ENCODE results near the gene RBM17. TPM values are rescaled to one million over a fixed set of nuclear protein-coding genes. Genes with fewer than 3 reads are reported as not detected.
A peak's percentile ranks its signal among the peaks of the same experiment; 100 is the strongest.

RBM17 gene
- total RNA-seq, 1 experiment from 2014 or later, result 124 TPM

- no peak overlapping the region for H3K18ac ChIP-seq (ENCODE audit: insufficient read length, low read depth, low read length)
- no peak overlapping the region for H3K27ac ChIP-seq (ENCODE audit: insufficient read length, low read depth, low read length)
- no peak overlapping the region for H2BK12ac ChIP-seq (ENCODE audit: insufficient read length, low read depth, low read length)
- Mint-ChIP-seq H3K4me1 (peaks cover 16 to 27% of the 10 kb centered on the region in 2 experiments), H3K36me3 (ENCODE audit: insufficient read depth in 1 of 3, low read depth in 3 of 3) (peaks cover 0 to 3% (median 0%) of the 10 kb centered on the region in 3 experiments; a peak in 2 of 7 replicates), H3K9me3 (no peaks in the 10 kb centered on the region), H3K4me3 (no peak overlapping the region), H3K27me3 (ENCODE audit: low read depth) (peaks cover 2% of the 10 kb centered on the region; the same call in 1 of the 2 replicates), H3K27ac (peak overlapping the region in 1 of 3 experiments; percentile 53; a peak in 2 of 7 replicates)
- no CpG with 5 or more reads among the region's 7 CpGs for WGBS (ENCODE audit: extremely low coverage, insufficient read length, low lambda C conversion rate)
- no peak overlapping the region for H3K56ac ChIP-seq (ENCODE audit: insufficient read length, low read depth, low read length)
- no peak overlapping the region for H3T11ph ChIP-seq (ENCODE audit: low read length)
- H2AFZ ChIP-seq (ENCODE audit: low read length), result no peak overlapping the region
- H4K91ac ChIP-seq (ENCODE audit: insufficient read length, low read depth, low read length), result no peak overlapping the region
- H3K79me2 ChIP-seq (ENCODE audit: insufficient read depth, low read length), result peaks cover 3% of the 10 kb centered on the region; the same call in 1 of the 2 replicates
- no peaks in the 10 kb centered on the region; the same call in 1 of the 2 replicates for H3K4me1 ChIP-seq (ENCODE audit: insufficient read depth, low read length)
- no peak for DNase-seq
- H2BK5ac ChIP-seq (ENCODE audit: insufficient read length, low read length), result no peak overlapping the region
- H3K27me3 ChIP-seq (ENCODE audit: insufficient read depth, low read length), result no peaks in the 10 kb centered on the region
- H4K8ac ChIP-seq (replicated peaks; ENCODE audit: insufficient read length, low read depth, low read length), result no peak overlapping the region
- H4K20me1 ChIP-seq (ENCODE audit: control insufficient read depth, insufficient read depth, insufficient read length), result no peaks in the 10 kb centered on the region
- no peak overlapping the region for H2BK120ac ChIP-seq (ENCODE audit: low read depth, low read length, poor library complexity, severe bottlenecking)
- no peak overlapping the region for H3K23ac ChIP-seq (ENCODE audit: insufficient read length, low read depth, low read length)
- H3K4me2 ChIP-seq (ENCODE audit: insufficient read depth, insufficient read length, low read length), result no peak overlapping the region
- no peak for TF ChIP-seq CTCF (conservative IDR thresholded peaks at IDR 0.05)
- no peaks in the 10 kb centered on the region for H3K9me3 ChIP-seq (ENCODE audit: control insufficient read depth, low read depth, low read length)
- no peak overlapping the region for H3K14ac ChIP-seq (ENCODE audit: insufficient read depth, low read length)
- no peaks in the 10 kb centered on the region for H3K79me1 ChIP-seq (ENCODE audit: insufficient read depth, low read depth, low read length, poor library complexity, severe bottlenecking)
- H3K4ac ChIP-seq (ENCODE audit: low read depth, low read length), result no peak overlapping the region
- H2BK20ac ChIP-seq (ENCODE audit: low read depth, low read length, poor library complexity, severe bottlenecking), result no peak overlapping the region
- H4K5ac ChIP-seq (ENCODE audit: insufficient read length, low read depth, low read length), result no peak overlapping the region
- H2BK15ac ChIP-seq (ENCODE audit: low read depth, low read length), result no peak overlapping the region
- no peak overlapping the region for H3K9ac ChIP-seq (ENCODE audit: extremely low read depth, insufficient read length, low read length)
- H2AK5ac ChIP-seq (ENCODE audit: insufficient read length, low read length), result no peak overlapping the region
- H3K23me2 ChIP-seq (ENCODE audit: insufficient read length, low read depth, low read length, poor library complexity, severe bottlenecking), result peaks cover 3% of the 10 kb centered on the region
These were observed 65.0 kb downstream of the RBM17 start for GRCh38 chr10:6153845-6154244.
